ENCODE results near the gene ACSL1.
"Not testable (repeated sequence)": the region's sequence is repeated elsewhere in the genome, so short reads cannot be mapped to it uniquely, and the experiment has no call there.

ACSL1 gene

GRCh38 chr4:184785813-184786212, 40.0 kb downstream of the ACSL1 start:
- DNase-seq = no peak

GRCh38 chr4:184784628-184785257, 41.0 kb downstream of the ACSL1 start:
- no peak for DNase-seq

- DNase-seq = no peak
Measured at GRCh38 chr4:184782731-184783373, 42.9 kb downstream of the ACSL1 start.

GRCh38 chr4:184779160-184779559, 46.6 kb downstream of the ACSL1 start:
- not testable (repeated sequence) for DNase-seq

- no peak for DNase-seq
Measured at GRCh38 chr4:184778325-184778724, 47.4 kb downstream of the ACSL1 start.

- no peak for DNase-seq
Measured at GRCh38 chr4:184776821-184777220, 48.9 kb downstream of the ACSL1 start.

- no peak for DNase-seq
Measured at GRCh38 chr4:184775854-184776555, 49.8 kb downstream of the ACSL1 start.

- DNase-seq = no peak
Measured at GRCh38 chr4:184774152-184774551, 51.6 kb downstream of the ACSL1 start.

- DNase-seq = no peak
Measured at GRCh38 chr4:184771416-184771815, 54.4 kb downstream of the ACSL1 start.

GRCh38 chr4:184769141-184769765, 56.5 kb downstream of the ACSL1 start:
- no peak for DNase-seq

GRCh38 chr4:184768296-184768695, 57.5 kb downstream of the ACSL1 start:
- no peak for DNase-seq

- DNase-seq = no peak
Measured at GRCh38 chr4:184766446-184766845, 59.3 kb downstream of the ACSL1 start.

GRCh38 chr4:184765473-184766340, 60.1 kb downstream of the ACSL1 start:
- no peak for DNase-seq

- DNase-seq = no peak
Measured at GRCh38 chr4:184764601-184765000, 61.2 kb downstream of the ACSL1 start.

GRCh38 chr4:184763150-184763780, 62.5 kb downstream of the ACSL1 start:
- DNase-seq = no peak

GRCh38 chr4:184762100-184762499, 63.7 kb downstream of the ACSL1 start:
- DNase-seq = peak; percentile 73

GRCh38 chr4:184760681-184761080, 65.1 kb downstream of the ACSL1 start:
- no peak for DNase-seq

GRCh38 chr4:184757810-184758209, 68.0 kb downstream of the ACSL1 start:
- no peak for DNase-seq

- no peak for DNase-seq
Measured at GRCh38 chr4:184756399-184756798, 69.4 kb downstream of the ACSL1 start.

GRCh38 chr4:184755278-184755677, 70.5 kb downstream of the ACSL1 start:
- no peak for DNase-seq

- no peak for DNase-seq
Measured at GRCh38 chr4:184752496-184753275, 73.1 kb downstream of the ACSL1 start.

Measured in activated CD4-positive, alpha-beta T cell treated with anti-CD3 and anti-CD28 coated beads, Interleukin-2, Interleukin-6, amounts not matched to agents 100 ng/mL and 50 ng/mL, durations not matched to agents 16 hours and 8 hours (primary cell).